GM18517 (cell line): ENCODE results near the gene CHCHD1.
A peak's percentile ranks its signal among the peaks of the same experiment; 100 is the strongest.
"Not testable (repeated sequence)": the region's sequence is repeated elsewhere in the genome, so short reads cannot be mapped to it uniquely, and the experiment has no call there.

ENCODE experiments used
- ATAC-seq: cut with Tn5 transposase; IDR thresholded peaks from one replicate; pipeline ENCODE4 v1.9.1; 2021; ENCODE audit warnings: mild to moderate bottlenecking, moderate library complexity; ENCODE audit not compliant: unreplicated experiment

CHCHD1 gene

DNA sequence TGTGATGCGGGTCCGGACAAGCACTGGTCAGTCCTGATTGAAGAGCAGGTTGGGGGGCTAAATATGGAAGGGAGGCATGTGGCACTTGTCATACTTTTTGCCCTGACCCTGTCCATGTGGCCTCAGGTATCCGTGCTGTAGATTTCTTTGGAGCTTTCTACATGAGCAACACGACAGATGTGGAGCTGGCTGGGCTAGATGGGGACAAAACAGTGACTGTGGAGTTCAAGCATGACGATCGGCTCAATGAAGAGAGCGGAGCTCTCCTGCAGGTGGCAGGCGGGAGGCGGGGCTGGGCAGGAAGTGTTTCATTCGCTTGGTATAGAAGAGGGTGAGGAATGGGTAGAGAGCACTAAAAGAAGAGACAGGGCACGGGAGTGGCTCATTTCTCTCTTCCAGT lies 13.0 kb upstream of the CHCHD1 start:
- ATAC-seq, result no peak

DNA sequence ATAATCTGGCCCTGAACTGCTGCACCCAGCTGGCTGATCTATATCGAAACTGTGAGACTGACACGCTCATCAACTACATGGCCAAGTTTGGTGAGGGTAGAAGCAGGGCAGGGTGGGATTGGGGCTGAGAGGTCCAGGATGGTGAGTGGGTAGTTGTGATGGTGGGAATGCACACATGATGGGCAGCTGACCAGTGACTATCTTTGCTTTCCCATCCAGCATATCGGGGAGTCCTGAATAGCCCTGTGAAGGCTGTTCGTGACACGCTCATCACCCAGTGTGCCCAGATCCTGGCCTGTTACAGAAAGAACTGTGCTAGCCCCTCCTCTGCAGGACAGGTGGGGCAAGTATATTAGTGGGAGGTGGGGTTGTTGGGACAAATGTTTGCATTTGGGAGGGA lies 12.5 kb upstream of the CHCHD1 start:
- ATAC-seq, result no peak

DNA sequence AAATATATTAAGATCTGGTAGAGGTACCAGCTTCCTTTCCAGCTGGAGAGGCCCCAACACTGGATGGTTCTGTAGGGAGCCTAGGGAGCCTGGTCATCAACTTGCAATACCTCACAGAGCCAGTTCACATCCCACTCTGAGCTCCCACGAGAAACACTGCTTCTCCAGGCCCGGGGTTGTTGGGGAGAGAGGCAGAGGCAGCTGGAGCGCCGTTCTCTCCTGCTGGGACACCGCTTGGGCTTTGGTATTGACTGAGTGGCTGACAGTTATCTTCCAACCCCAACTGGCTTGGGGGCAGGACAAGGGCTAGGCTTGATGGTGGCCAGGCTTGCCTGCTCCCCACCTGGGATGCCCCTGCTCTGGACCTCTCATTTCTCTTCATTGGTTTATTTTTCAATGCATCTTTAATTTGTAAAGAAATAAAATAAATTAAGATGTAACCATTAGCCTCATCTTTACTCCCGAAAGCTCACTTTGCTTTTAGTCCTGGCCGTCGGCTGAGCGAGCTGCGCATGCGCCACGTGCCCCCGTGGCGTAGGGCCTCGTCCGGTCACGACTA lies 10.0 kb upstream of the CHCHD1 start:
- ATAC-seq, result peak; percentile 52

DNA sequence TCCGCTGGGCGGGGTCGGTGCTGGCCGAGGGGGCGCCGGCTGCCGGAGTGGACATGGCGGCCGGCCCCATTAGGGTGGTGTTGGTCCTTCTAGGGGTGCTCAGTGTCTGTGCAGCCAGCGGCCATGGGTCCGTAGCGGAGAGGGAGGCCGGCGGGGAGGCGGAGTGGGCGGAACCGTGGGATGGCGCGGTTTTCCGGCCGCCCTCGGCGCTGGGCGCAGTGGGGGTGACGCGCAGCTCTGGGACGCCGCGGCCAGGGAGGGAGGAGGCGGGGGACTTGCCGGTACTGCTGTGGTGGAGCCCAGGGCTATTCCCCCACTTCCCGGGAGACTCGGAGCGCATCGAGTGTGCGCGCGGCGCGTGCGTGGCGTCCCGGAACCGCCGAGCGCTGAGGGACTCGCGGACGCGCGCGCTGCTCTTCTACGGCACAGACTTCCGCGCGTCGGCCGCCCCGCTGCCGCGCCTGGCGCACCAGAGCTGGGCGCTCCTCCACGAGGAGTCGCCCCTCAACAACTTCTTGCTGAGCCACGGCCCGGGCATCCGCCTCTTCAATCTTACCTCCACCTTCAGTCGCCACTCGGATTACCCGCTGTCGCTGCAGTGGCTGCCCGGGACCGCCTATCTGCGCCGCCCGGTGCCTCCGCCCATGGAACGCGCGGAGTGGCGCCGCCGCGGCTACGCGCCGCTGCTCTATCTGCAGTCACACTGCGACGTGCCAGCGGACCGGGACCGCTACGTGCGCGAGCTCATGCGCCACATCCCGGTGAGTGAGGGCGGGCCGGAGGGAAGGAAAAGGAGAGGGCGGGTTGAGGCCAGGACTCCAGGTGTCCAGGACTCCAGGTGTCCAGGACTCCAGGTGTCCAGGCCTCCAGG lies 9.3 kb upstream of the CHCHD1 start:
- peak; percentile 51 for ATAC-seq

DNA sequence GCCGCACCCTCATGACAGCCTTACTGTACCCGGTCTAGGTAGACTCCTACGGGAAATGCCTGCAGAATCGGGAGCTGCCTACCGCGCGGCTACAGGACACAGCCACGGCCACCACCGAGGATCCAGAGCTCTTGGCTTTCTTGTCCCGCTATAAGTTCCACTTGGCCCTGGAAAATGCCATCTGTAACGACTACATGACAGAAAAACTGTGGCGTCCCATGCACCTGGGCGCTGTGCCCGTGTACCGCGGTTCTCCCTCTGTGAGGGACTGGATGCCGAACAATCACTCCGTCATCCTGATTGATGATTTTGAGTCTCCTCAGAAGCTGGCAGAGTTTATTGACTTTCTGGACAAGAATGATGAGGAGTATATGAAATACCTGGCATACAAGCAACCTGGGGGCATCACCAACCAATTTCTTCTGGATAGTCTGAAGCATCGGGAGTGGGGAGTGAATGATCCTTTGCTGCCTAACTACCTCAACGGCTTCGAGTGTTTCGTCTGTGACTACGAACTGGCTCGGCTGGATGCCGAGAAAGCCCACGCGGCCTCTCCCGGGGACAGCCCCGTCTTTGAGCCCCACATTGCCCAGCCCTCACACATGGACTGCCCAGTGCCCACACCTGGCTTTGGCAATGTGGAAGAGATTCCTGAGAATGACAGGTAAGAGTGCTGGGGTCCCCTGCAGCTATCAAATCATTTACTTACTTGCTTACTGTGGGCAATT lies 8.5 kb upstream of the CHCHD1 start:
- no peak for ATAC-seq

DNA sequence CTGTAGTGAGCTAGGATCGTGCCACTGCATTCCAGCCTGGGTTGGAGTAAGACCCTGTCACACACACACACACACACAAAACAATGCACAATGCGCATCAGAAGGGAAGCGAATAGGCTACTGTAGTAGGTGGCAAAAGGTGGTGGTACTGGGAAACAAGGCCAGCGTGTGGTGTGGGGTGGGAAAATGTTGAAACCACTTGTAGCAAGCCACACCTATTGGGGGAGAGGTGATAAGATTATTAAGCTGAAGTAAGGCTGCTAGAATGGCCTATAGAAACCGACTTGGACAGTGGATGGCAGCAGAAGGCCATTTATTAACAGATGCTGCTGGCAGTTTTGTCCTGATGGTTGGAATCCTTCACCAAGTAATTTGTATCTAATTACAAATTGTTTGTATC lies 7.2 kb upstream of the CHCHD1 start:
- no peak for ATAC-seq

DNA sequence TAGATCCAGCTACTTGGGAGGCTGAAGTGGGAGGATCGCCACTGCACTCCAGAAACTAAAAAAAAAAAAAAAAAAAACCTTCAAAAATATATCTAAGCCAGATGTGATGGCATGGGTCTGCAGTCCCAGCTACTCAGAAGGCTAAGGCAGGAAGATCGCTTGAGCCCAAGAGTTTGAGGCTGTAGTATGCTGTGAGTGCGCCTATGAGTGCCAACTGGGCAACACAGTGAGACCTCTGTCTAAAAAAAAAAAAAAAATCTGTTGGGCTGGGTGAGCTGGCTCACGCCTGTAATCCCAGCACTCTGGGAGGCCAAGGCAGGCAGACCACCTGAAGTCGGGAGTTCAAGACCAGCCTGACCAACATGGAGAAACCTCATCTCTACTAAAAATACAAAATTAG lies 2.8 kb upstream of the CHCHD1 start:
- ATAC-seq, result no peak

DNA sequence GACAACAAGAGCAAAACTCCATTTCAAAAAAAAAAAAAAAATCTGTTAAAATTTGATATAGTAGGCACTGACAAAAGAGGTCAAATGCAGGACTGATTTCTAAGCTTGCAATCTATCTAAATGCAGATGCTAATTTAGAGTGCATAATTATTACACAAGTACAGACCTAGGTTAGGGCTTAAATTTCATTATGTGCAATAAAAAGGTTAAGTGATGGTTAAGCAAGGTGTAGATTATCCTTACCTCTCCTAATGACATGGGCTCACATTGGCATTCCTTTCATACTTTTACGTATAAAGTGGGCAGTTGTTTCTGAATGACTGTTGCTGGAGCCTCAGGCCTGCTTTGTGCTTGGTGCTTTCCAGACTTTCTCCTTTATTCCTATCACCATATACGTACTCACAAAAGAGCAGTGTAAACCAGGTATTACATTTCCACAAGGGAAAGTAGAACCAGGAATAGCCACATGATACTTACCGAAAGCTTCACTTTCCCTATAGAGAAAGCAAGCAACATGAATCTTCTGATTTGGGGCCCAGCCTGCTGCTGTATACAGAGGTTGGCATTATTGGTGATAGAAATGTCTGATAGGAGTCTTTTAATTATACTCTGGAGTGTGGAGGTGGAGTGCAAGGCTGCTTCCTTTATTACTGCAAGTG lies 2.2 kb upstream of the CHCHD1 start:
- no peak for ATAC-seq

DNA sequence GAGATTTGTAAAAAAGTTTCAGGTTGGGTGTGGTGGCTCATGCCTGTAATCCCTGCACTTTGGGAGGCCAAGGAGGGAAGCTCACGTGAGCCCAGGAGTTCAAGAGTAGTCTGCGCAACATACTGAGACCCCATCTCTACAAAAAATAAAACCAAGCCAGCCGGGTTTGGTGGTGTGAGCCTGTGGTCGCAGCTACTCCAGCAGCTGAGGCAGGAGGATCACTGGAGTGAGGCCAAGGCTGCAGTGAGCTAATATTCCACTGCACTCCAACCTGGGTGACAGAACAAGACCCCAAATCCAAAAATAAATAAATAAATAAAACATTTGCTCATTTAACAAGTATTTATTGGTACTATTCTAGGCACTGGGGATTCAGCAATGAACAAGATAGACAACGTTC lies 1.5 kb upstream of the CHCHD1 start:
- ATAC-seq, result no peak

DNA sequence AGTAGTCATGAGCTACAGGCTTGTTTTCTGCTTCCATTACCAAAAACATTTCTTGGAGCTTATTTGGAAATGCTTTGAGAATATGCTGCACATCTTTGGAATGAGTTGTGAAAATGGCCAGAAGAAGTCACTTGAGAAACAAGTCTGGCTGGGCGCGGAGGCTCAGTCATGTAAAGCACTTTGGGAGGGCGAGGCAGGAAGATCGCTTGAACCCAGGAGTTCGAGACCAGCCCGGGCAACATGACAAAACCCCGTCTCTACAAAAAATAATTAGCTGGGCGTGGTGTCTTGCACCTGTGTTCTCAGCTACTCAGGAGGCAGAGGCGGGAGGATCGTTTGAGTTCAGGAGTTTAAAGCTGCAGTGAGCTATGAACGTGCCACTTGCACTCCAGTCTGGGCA lies 882 bp upstream of the CHCHD1 start:
- no peak for ATAC-seq

DNA sequence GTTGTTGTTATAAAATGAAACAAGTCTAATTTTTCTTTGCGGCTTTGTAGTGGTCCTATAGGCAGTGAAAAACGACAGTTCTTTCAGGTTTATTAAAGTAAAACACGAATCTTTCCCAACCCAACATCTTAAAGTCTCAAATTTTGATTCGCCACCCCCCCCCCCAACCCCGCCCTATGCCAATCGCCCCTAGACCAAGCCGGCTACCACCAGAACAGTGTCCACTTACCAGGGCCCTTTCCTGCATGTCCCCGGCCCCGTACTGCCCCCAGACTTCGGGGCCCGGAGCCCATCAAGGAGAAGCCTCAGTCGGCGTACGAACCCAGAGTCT lies 335 bp upstream of the CHCHD1 start:
- no peak for ATAC-seq

DNA sequence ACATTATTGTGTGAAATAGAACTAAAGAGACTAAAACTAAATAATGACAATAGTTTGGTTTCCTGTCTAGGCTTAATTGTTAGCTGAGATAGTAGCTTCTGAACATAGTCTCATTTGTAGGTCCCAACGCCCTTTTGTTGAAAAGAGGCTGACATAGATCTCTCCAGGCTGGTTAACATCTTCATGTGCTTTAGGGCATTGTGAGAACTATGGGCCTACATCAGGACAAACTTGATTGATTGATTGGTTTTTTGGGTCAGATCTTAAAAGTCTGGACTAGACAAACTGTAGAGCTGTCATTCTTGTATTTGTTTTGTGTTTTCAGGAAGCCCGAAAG lies 869 bp downstream of the CHCHD1 start:
- ATAC-seq, result no peak

DNA sequence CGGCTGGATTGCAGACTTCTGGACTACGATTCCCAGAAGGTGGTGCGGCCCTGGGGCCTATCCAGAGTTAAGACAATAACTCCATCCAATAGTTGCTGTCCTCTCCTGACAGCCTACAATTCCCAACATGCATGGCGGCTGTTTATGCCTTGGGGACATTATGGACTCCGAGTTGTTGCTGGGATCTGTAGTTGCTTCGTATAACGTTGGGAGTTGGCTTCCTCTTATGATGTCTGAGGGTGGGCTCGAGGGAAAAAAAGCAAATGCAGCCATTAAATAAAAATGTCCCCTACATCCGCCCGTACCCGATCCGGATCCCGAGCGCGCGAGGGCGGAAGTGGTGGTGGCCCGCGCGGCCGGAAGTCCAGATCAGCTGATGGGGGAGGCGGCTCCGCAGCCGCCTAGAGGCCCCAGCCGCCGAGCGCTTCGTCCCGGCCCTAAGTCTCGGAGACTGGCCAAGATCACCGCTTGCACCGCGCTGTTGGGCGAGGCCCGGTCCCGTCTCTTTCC lies 3.4 kb downstream of the CHCHD1 start, which contains the start of gene ZSWIM8:
Gene ZSWIM8 (plus strand): TSS at position 396 of the 510 bp plus-strand sequence. CDS start 273 bp downstream, outside the sequence.
- peak; percentile 79 for ATAC-seq

DNA sequence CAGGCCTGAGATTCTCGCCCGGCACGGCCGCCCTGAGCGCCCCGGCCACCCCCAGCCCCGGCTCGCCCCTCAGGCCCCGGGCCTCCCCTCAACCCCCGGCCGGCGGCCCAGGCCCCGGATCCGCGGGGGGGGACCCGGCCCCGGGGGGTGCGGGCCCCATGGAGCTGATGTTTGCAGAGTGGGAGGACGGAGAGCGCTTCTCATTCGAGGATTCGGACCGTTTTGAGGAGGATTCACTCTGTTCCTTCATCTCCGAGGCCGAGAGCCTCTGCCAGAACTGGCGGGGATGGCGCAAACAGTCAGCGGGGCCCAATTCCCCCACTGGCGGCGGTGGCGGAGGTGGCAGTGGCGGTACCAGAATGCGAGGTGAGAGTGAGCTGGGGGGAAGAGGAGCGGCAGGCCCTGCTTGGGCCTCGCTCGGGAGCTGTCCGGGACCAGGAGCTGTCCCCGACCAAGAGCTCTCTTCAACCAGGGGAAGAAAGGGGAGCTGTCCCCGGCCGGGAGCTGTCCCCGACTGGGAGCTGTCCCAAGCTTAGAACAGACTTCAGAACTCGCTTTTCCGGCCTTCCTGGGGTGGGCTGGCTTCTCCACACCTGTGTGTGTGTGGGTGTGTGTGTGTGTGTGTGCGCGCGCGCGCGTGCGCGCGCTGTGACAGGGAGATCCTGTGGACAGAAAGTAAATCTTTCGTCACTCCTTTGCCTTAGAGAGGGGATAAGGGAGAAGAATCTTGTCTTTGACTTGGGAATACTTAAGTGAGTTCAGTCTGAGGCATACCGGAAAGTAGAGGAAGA lies 4.1 kb downstream of the CHCHD1 start:
- peak; percentile 21 for ATAC-seq

DNA sequence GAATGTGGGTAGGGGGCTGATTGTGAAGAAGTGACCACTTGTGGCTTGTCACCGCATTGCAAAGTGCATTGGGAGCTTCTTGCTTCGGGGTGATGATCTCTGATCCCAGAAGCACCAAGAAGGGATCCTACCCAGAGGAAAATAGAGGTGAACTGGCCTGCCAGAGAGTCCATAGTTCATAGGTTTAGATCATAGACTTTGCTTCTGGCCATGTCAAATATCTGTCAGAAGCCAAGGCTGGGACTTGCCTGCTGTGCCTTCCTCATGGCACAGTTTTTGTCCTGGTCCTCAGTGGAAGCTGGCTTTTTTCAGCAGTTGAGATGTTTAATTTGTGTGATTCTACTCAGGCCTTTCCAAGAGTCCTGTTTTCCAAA lies 4.7 kb downstream of the CHCHD1 start:
- no peak for ATAC-seq

DNA sequence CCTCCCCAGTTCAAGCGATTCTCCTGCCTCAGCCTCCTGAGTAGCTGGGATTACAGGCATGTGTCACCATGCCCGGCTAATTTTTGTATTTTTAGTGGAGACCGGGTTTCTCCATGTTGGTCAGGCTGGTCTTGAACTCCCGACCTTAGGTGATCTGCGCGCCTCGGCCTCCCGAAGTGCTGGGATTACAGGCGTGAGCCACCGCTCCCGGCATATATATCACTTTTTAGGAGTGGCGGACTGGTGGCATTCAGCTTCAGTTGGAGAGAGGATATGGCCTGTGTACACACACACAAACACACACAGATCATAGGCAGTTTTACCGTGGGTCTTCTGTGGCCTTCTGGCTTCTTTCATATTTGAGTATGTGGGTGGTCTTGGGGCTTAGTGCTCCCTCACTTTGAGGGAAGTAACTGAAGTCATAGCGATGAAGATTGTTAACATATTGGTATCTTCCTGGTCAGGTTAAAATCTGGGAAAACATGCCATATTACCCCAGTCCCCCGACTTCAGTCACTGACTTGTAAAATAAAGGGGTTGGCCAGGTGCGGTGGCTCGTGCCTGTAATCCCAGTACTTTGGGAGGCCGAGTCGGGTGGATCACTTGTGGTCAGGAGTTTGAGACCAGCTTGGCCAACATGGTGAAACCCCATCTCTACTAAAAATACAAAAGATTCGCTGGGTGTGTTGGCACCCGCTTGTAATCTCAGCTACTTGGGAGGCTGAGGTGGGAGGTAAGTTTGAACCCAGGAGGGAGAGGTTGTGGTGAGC lies 5.4 kb downstream of the CHCHD1 start:
- ATAC-seq, result not testable (repeated sequence)

DNA sequence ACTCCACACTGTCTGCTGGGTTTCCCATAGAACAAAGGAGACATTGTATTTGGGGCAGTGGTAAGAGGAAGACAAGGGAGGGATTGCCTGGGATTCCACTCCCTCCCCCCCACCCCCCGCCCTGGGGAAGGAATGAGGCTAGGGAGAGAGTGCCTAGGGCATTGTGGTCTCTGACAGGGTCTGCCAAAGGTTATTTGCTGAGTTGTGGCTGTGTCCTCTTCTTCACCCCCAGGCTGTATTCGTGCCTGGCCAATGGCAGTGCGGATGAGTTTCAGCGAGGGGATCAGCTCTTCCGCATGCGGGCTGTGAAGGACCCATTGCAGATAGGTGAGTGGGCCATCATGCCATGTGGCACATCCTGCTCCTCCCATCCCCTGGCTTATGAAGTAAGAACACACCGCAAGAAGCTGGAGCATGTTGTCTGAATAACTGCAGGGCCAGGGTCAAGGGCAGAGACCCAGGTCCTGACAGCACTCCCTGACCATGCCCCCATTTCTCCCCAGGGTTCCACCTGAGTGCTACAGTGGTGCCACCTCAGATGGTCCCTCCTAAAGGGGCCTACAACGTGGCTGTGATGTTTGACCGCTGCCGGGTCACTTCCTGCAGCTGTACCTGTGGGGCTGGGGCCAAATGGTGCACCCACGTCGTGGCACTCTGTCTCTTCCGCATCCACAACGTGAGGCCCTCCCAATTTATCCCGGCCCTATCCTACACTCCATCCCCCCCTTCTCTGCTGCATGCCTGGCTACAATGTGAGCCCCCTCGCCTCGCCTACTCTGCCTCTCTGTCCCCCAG lies 7.2 kb downstream of the CHCHD1 start:
- ATAC-seq, result no peak

DNA sequence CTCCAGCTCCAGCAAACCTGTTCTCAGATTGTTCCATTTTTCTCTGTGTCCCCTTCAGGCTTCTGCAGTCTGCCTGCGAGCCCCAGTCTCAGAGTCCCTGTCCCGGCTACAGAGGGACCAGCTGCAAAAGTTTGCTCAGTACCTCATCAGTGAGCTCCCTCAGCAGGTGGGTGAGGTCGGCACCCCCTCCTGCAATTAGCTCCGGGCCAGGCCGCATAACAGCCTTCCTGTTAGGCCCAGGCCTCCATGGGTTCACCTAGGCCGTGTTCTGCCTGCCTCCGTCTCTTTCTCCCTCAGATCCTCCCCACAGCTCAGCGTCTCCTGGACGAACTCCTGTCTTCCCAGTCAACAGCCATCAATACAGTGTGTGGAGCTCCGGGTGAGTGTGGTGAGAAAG lies 7.8 kb downstream of the CHCHD1 start:
- ATAC-seq, result no peak
